HUES48 (cell line): Measurements from ENCODE around the gene IFNA6.
A peak's percentile ranks its signal among the peaks of the same experiment; 100 is the strongest.
"Not testable (repeated sequence)": the region's sequence is repeated elsewhere in the genome, so short reads cannot be mapped to it uniquely, and the experiment has no call there.

Source experiments
- H3K27ac ChIP-seq: one replicate; pipeline ENCODE4 v1.7.0; 2013; ENCODE audit warnings: low read depth, low read length, inconsistent platforms
- H3K27me3 ChIP-seq: 2 replicates; pipeline ENCODE4 v1.6.1; 2013; ENCODE audit warnings: mild to moderate bottlenecking, low read length; ENCODE audit not compliant: control insufficient read depth, insufficient read depth
- H3K36me3 ChIP-seq: 2 replicates; pipeline ENCODE4 v1.6.1; 2013; ENCODE audit warnings: low read length; ENCODE audit not compliant: control insufficient read depth, insufficient read depth
- H3K4me1 ChIP-seq: 2 replicates; pipeline ENCODE4 v1.6.1; 2013; ENCODE audit warnings: mild to moderate bottlenecking, low read length; ENCODE audit not compliant: control insufficient read depth, insufficient read depth
- H3K4me3 ChIP-seq: 2 replicates; pipeline ENCODE4 v1.5.1; 2013; ENCODE audit warnings: mild to moderate bottlenecking, low read depth, low read length
- H3K9ac ChIP-seq: 2 replicates; pipeline ENCODE4 v1.6.1; 2013; ENCODE audit warnings: mild to moderate bottlenecking, low read depth, low read length, moderate library complexity
- H3K9me3 ChIP-seq: 2 replicates; pipeline ENCODE4 v1.6.1; 2013; ENCODE audit warnings: low read length; ENCODE audit not compliant: control insufficient read depth, insufficient read depth

The IFNA6 gene

GRCh38 chr9:21350787-21351186, at the start of gene IFNA6:
IFNA6 (minus strand) TSS chr9:21350887; CDS start chr9:21350887, 0 bp downstream.
- H3K4me3 ChIP-seq: no peak within 1 kb of the TSS
- no peaks in the 10 kb centered on the region; the same call in 1 of the 2 replicates for H3K4me1 ChIP-seq
- no peaks in the 10 kb centered on the region for H3K27me3 ChIP-seq
- H3K27ac ChIP-seq: no peak within 1 kb of the TSS
- H3K9ac ChIP-seq: no peak within 1 kb of the TSS
- H3K36me3 ChIP-seq: no peaks in the 10 kb centered on the region
- H3K9me3 ChIP-seq: no peaks in the 10 kb centered on the region

- H3K9me3 ChIP-seq: no peaks in the 10 kb centered on the region
- H3K4me3 ChIP-seq: no peak overlapping the region
- H3K27me3 ChIP-seq: peaks cover 65% of the 10 kb centered on the region
- no peak overlapping the region for H3K9ac ChIP-seq
- H3K36me3 ChIP-seq: no peaks in the 10 kb centered on the region
- H3K27ac ChIP-seq: no peak overlapping the region
- 0 out of 2 replicates have a peak, but pooled peaks cover 3% of the 10 kb centered on the region for H3K4me1 ChIP-seq
These were observed 49.3 kb upstream of the IFNA6 start for GRCh38 chr9:21399956-21400355.

- 0 out of 2 replicates have a peak, but pooled peaks cover 3% of the 10 kb centered on the region for H3K4me1 ChIP-seq
- no peaks in the 10 kb centered on the region for H3K9me3 ChIP-seq
- no peak overlapping the region for H3K9ac ChIP-seq
- H3K27ac ChIP-seq: no peak overlapping the region
- no peaks in the 10 kb centered on the region for H3K36me3 ChIP-seq
- H3K27me3 ChIP-seq: peaks cover 62% of the 10 kb centered on the region
- H3K4me3 ChIP-seq: no peak overlapping the region
These were observed 48.3 kb upstream of the IFNA6 start for GRCh38 chr9:21398955-21399489.

GRCh38 chr9:21395778-21396717, 45.4 kb upstream of the IFNA6 start:
- no peak overlapping the region for H3K27ac ChIP-seq
- H3K27me3 ChIP-seq: peaks cover 38% of the 10 kb centered on the region
- 0 out of 2 replicates have a peak, but pooled peaks cover 3% of the 10 kb centered on the region for H3K4me1 ChIP-seq
- no peak overlapping the region for H3K9ac ChIP-seq
- H3K4me3 ChIP-seq: peak overlapping the region; percentile 65
- no peaks in the 10 kb centered on the region for H3K36me3 ChIP-seq
- no peaks in the 10 kb centered on the region for H3K9me3 ChIP-seq

- H3K4me1 ChIP-seq: 0 out of 2 replicates have a peak, but pooled peaks cover 3% of the 10 kb centered on the region
- H3K4me3 ChIP-seq: no peak overlapping the region
- no peaks in the 10 kb centered on the region for H3K36me3 ChIP-seq
- no peak overlapping the region for H3K27ac ChIP-seq
- H3K9ac ChIP-seq: no peak overlapping the region
- peaks cover 29% of the 10 kb centered on the region for H3K27me3 ChIP-seq
- no peaks in the 10 kb centered on the region for H3K9me3 ChIP-seq
These were observed 41.6 kb upstream of the IFNA6 start for GRCh38 chr9:21392270-21392669.

GRCh38 chr9:21385131-21385670, 34.5 kb upstream of the IFNA6 start, which contains the start of gene IFNA2:
IFNA2 (minus strand) TSS chr9:21385398; CDS start chr9:21385329, 69 bp downstream.
- Histone ChIP-seq H3K4me3 (no peak within 1 kb of the TSS), H3K9ac (no peak within 1 kb of the TSS), H3K27me3 (no peaks in the 10 kb centered on the region), H3K4me1 (peaks cover 12% of the 10 kb centered on the region; the same call in 1 of the 2 replicates), H3K9me3 (no peaks in the 10 kb centered on the region), H3K27ac (no peak within 1 kb of the TSS), H3K36me3 (no peaks in the 10 kb centered on the region)

GRCh38 chr9:21383627-21384026, 32.9 kb upstream of the IFNA6 start:
- Histone ChIP-seq H3K36me3 (no peaks in the 10 kb centered on the region), H3K4me3 (no peak overlapping the region), H3K9ac (no peak overlapping the region), H3K9me3 (no peaks in the 10 kb centered on the region), H3K27ac (no peak overlapping the region), H3K4me1 (peaks cover 12% of the 10 kb centered on the region; the same call in 1 of the 2 replicates), H3K27me3 (no peaks in the 10 kb centered on the region)

GRCh38 chr9:21381448-21382339, 31.0 kb upstream of the IFNA6 start:
- Histone ChIP-seq H3K4me3 (no peak overlapping the region), H3K36me3 (no peaks in the 10 kb centered on the region), H3K27me3 (no peaks in the 10 kb centered on the region), H3K27ac (peak overlapping the region; percentile 53), H3K4me1 (peaks cover 12% of the 10 kb centered on the region; the same call in 1 of the 2 replicates), H3K9me3 (no peaks in the 10 kb centered on the region), H3K9ac (no peak overlapping the region)

GRCh38 chr9:21371467-21371866, 20.8 kb upstream of the IFNA6 start:
- not testable (repeated sequence) for H3K4me1 ChIP-seq, H3K27me3 ChIP-seq

GRCh38 chr9:21367957-21368356, 17.3 kb upstream of the IFNA6 start, which contains the start of gene IFNA13:
IFNA13 (minus strand) TSS chr9:21368057; CDS start chr9:21368010, 47 bp downstream.
- Histone ChIP-seq H3K4me3 (no peak within 1 kb of the TSS), H3K27me3 (no peaks in the 10 kb centered on the region), H3K27ac (no peak within 1 kb of the TSS), H3K36me3 (no peaks in the 10 kb centered on the region), H3K9me3 (no peaks in the 10 kb centered on the region), H3K4me1 (no peaks in the 10 kb centered on the region), H3K9ac (no peak within 1 kb of the TSS)

More at GRCh38 chr9:21371467-21371866, 20.8 kb upstream of the IFNA6 start:
- not testable (repeated sequence) for H3K9me3 ChIP-seq, H3K9ac ChIP-seq, H3K27ac ChIP-seq, H3K4me3 ChIP-seq, H3K36me3 ChIP-seq
